GDM1 (cell line): Measurements from ENCODE around the gene BCL11B.

ENCODE experiments used
- DNase-seq: peaks from one replicate; lab custom pipeline; 2025; lab: John Stamatoyannopoulos, UW

The BCL11B gene

GRCh38 chr14:99181804-99182520 is 90.0 kb downstream of the BCL11B start:
- no peak for DNase-seq

GRCh38 chr14:99181241-99181640 is 90.8 kb downstream of the BCL11B start:
- no peak for DNase-seq

GRCh38 chr14:99179946-99180345 is 92.1 kb downstream of the BCL11B start:
- DNase-seq = no peak

GRCh38 chr14:99179506-99179905 is 92.5 kb downstream of the BCL11B start:
- no peak for DNase-seq

- DNase-seq = no peak
These were observed 93.8 kb downstream of the BCL11B start for GRCh38 chr14:99177886-99178835.

- no peak for DNase-seq
These were observed 94.8 kb downstream of the BCL11B start for GRCh38 chr14:99177046-99177655.

- no peak for DNase-seq
These were observed 95.6 kb downstream of the BCL11B start for GRCh38 chr14:99176156-99176945.

- no peak for DNase-seq
These were observed 96.5 kb downstream of the BCL11B start for GRCh38 chr14:99175331-99176155.

GRCh38 chr14:99174770-99175319 is 97.2 kb downstream of the BCL11B start:
- no peak for DNase-seq

- DNase-seq = no peak
These were observed 97.8 kb downstream of the BCL11B start for GRCh38 chr14:99174081-99174769.

GRCh38 chr14:99173506-99173905 is 98.5 kb downstream of the BCL11B start:
- no peak for DNase-seq

GRCh38 chr14:99173086-99173485 is 98.9 kb downstream of the BCL11B start:
- DNase-seq = no peak

GRCh38 chr14:99171396-99171795 is 100.6 kb downstream of the BCL11B start:
- DNase-seq = no peak

- no peak for DNase-seq
These were observed 102.1 kb downstream of the BCL11B start for GRCh38 chr14:99169776-99170356.

- DNase-seq = no peak
These were observed 103.7 kb downstream of the BCL11B start for GRCh38 chr14:99168330-99168729.

GRCh38 chr14:99166506-99166905 is 105.5 kb downstream of the BCL11B start:
- no peak for DNase-seq

GRCh38 chr14:99164712-99165111 is 107.3 kb downstream of the BCL11B start:
- DNase-seq = no peak

- no peak for DNase-seq
These were observed 108.6 kb downstream of the BCL11B start for GRCh38 chr14:99163446-99163845.
